ENCODE data around the gene RABEPK. TPM values are rescaled to one million over a fixed set of nuclear protein-coding genes. Genes with fewer than 3 reads are reported as not detected.

The RABEPK gene
- total and polyA plus RNA-seq, 4 donors: 12.7 to 23.9 (median 20.6) TPM

DNA sequence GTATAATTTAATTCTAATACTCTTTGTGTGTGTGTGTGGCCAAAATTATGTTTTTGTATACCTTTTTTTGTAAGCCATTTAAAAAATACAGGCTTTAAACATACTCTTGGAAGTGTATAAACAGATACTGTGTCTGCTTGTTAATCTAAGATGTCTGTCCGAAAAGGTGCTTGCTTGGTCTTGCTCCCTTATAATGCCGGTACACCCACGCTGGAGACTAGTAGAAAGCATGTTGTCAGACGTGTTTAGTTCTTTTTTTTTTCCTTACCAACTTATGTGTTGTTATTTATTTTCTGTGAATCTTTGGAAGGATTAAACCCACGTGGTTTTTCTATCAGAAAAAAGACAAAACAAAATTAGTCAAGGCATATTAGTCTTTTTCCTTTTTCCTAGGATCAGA lies 70.7 kb downstream of the RABEPK start:
- DNase-seq (ENCODE audit: low spot score): no peak
- Histone ChIP-seq H3K9ac (ENCODE audit: low read depth in 1 of 2, low read length in 2 of 2) (no peak overlapping the region), H3K4me3 (ENCODE audit: low read depth in 1 of 3, low read length in 3 of 3) (no peak overlapping the region), H3K27me3 (ENCODE audit: control insufficient read depth in 4 of 4, insufficient read depth in 4 of 4, low read length in 3 of 4) (no peaks in the 10 kb centered on the region), H3K9me3 (ENCODE audit: control insufficient read depth in 4 of 4, low read length in 3 of 4) (no peaks in the 10 kb centered on the region), H3K4me1 (ENCODE audit: control insufficient read depth in 4 of 4, insufficient read depth in 4 of 4, low read length in 3 of 4) (peaks cover 1 to 12% (median 9%) of the 10 kb centered on the region in 4 donors), H3K27ac (ENCODE audit: low read depth in 1 of 2, low read length in 2 of 2) (no peak overlapping the region), H3K36me3 (ENCODE audit: control insufficient read depth in 4 of 4, insufficient read depth in 3 of 4, low read depth in 1 of 4, low read length in 3 of 4) (peaks cover 0 to 3% (median 0%) of the 10 kb centered on the region in 4 donors)
- TF ChIP-seq HNF4G (IDR thresholded peaks at IDR 0.05) (no peak), HNF4A (conservative IDR thresholded peaks at IDR 0.05) (no peak), FOXA1 (IDR thresholded peaks at IDR 0.05) (no peak), EGR1 (IDR thresholded peaks at IDR 0.05; ENCODE audit: low read depth in 2 of 2) (no peak), YY1 (IDR thresholded peaks at IDR 0.05) (no peak), RAD21 (IDR thresholded peaks at IDR 0.05) (no peak), SP1 (IDR thresholded peaks at IDR 0.05) (no peak), GABPA (IDR thresholded peaks at IDR 0.05 in 1 of 2, conservative IDR thresholded peaks at IDR 0.05 in 1 of 2) (no peak), JUND (IDR thresholded peaks at IDR 0.05) (no peak), TAF1 (conservative IDR thresholded peaks at IDR 0.05) (no peak)
- TF ChIP-seq, protein P1, sequence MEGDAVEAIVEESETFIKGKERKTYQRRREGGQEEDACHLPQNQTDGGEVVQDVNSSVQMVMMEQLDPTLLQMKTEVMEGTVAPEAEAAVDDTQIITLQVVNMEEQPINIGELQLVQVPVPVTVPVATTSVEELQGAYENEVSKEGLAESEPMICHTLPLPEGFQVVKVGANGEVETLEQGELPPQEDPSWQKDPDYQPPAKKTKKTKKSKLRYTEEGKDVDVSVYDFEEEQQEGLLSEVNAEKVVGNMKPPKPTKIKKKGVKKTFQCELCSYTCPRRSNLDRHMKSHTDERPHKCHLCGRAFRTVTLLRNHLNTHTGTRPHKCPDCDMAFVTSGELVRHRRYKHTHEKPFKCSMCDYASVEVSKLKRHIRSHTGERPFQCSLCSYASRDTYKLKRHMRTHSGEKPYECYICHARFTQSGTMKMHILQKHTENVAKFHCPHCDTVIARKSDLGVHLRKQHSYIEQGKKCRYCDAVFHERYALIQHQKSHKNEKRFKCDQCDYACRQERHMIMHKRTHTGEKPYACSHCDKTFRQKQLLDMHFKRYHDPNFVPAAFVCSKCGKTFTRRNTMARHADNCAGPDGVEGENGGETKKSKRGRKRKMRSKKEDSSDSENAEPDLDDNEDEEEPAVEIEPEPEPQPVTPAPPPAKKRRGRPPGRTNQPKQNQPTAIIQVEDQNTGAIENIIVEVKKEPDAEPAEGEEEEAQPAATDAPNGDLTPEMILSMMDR (IDR thresholded peaks at IDR 0.05; ENCODE audit: low read depth, low read length, missing input control): no peak
- TF ChIP-seq, protein P2, sequence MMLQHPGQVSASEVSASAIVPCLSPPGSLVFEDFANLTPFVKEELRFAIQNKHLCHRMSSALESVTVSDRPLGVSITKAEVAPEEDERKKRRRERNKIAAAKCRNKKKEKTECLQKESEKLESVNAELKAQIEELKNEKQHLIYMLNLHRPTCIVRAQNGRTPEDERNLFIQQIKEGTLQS (IDR thresholded peaks at IDR 0.05): no peak
- WGBS: 89% methylated on average over 5 of the region's 5 CpGs

DNA sequence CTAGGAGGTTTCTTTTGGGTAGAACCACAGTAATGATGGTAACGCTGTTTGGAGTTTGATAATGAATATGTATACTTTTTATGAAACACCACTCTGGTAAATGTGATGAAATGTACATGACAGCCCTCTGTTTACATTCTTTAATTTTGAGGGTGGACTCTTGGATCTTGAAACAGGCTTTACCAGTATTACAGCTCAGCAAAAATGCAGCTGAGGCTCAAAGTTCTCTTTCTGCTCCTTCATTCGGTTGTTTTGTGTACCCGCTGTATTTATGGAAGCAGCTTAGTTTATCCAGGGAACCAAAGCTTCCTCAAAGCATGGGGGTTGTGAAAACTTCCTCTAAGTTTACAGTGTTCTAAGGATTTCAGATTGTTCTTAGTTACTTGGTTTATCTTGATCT lies 72.4 kb downstream of the RABEPK start:
- Histone ChIP-seq H3K27ac (ENCODE audit: low read depth in 1 of 2, low read length in 2 of 2) (peak overlapping the region; percentile 3 to 23), H3K4me3 (ENCODE audit: low read depth in 1 of 3, low read length in 3 of 3) (no peak overlapping the region), H3K4me1 (ENCODE audit: control insufficient read depth in 4 of 4, insufficient read depth in 4 of 4, low read length in 3 of 4) (peaks cover 1 to 18% (median 9%) of the 10 kb centered on the region in 4 donors), H3K9me3 (ENCODE audit: control insufficient read depth in 4 of 4, low read length in 3 of 4) (no peaks in the 10 kb centered on the region), H3K9ac (ENCODE audit: low read depth in 1 of 2, low read length in 2 of 2) (no peak overlapping the region), H3K27me3 (ENCODE audit: control insufficient read depth in 4 of 4, insufficient read depth in 4 of 4, low read length in 3 of 4) (no peaks in the 10 kb centered on the region), H3K36me3 (ENCODE audit: control insufficient read depth in 4 of 4, insufficient read depth in 3 of 4, low read depth in 1 of 4, low read length in 3 of 4) (no peaks in the 10 kb centered on the region)
- WGBS: 20% methylated on average over 3 of the region's 3 CpGs
- DNase-seq (ENCODE audit: low spot score): no peak
- TF ChIP-seq HNF4G (IDR thresholded peaks at IDR 0.05): peak; percentile 75
- peak; percentile 73 for TF ChIP-seq SP1 (IDR thresholded peaks at IDR 0.05)
- TF ChIP-seq TAF1 (conservative IDR thresholded peaks at IDR 0.05): no peak
- TF ChIP-seq, protein P1 (IDR thresholded peaks at IDR 0.05; ENCODE audit: low read depth, low read length, missing input control): no peak
- TF ChIP-seq NR2F2 (IDR thresholded peaks at IDR 0.05): no peak
- TF ChIP-seq JUND (IDR thresholded peaks at IDR 0.05): peak in 1 of 2 donors; percentile 28
- no peak for TF ChIP-seq YY1 (IDR thresholded peaks at IDR 0.05)
- TF ChIP-seq, protein P3, sequence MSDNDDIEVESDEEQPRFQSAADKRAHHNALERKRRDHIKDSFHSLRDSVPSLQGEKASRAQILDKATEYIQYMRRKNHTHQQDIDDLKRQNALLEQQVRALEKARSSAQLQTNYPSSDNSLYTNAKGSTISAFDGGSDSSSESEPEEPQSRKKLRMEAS (IDR thresholded peaks at IDR 0.05): no peak
- peak; percentile 89 for TF ChIP-seq HNF4A (conservative IDR thresholded peaks at IDR 0.05)
- TF ChIP-seq, protein P4, sequence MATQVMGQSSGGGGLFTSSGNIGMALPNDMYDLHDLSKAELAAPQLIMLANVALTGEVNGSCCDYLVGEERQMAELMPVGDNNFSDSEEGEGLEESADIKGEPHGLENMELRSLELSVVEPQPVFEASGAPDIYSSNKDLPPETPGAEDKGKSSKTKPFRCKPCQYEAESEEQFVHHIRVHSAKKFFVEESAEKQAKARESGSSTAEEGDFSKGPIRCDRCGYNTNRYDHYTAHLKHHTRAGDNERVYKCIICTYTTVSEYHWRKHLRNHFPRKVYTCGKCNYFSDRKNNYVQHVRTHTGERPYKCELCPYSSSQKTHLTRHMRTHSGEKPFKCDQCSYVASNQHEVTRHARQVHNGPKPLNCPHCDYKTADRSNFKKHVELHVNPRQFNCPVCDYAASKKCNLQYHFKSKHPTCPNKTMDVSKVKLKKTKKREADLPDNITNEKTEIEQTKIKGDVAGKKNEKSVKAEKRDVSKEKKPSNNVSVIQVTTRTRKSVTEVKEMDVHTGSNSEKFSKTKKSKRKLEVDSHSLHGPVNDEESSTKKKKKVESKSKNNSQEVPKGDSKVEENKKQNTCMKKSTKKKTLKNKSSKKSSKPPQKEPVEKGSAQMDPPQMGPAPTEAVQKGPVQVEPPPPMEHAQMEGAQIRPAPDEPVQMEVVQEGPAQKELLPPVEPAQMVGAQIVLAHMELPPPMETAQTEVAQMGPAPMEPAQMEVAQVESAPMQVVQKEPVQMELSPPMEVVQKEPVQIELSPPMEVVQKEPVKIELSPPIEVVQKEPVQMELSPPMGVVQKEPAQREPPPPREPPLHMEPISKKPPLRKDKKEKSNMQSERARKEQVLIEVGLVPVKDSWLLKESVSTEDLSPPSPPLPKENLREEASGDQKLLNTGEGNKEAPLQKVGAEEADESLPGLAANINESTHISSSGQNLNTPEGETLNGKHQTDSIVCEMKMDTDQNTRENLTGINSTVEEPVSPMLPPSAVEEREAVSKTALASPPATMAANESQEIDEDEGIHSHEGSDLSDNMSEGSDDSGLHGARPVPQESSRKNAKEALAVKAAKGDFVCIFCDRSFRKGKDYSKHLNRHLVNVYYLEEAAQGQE (IDR thresholded peaks at IDR 0.05): no peak
- TF ChIP-seq, protein P2 (IDR thresholded peaks at IDR 0.05): no peak
- TF ChIP-seq RAD21 (IDR thresholded peaks at IDR 0.05): no peak
- no peak for TF ChIP-seq EGR1 (IDR thresholded peaks at IDR 0.05; ENCODE audit: low read depth in 2 of 2)
- TF ChIP-seq, protein P5, sequence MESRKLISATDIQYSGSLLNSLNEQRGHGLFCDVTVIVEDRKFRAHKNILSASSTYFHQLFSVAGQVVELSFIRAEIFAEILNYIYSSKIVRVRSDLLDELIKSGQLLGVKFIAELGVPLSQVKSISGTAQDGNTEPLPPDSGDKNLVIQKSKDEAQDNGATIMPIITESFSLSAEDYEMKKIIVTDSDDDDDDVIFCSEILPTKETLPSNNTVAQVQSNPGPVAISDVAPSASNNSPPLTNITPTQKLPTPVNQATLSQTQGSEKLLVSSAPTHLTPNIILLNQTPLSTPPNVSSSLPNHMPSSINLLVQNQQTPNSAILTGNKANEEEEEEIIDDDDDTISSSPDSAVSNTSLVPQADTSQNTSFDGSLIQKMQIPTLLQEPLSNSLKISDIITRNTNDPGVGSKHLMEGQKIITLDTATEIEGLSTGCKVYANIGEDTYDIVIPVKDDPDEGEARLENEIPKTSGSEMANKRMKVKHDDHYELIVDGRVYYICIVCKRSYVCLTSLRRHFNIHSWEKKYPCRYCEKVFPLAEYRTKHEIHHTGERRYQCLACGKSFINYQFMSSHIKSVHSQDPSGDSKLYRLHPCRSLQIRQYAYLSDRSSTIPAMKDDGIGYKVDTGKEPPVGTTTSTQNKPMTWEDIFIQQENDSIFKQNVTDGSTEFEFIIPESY (IDR thresholded peaks at IDR 0.05): no peak
- peak; percentile 48 for TF ChIP-seq FOXA2 (IDR thresholded peaks at IDR 0.05)
- TF ChIP-seq FOXA1 (IDR thresholded peaks at IDR 0.05): no peak
- TF ChIP-seq RXRA (IDR thresholded peaks at IDR 0.05): peak; percentile 40 to 45
- no peak for TF ChIP-seq GABPA (IDR thresholded peaks at IDR 0.05 in 1 of 2, conservative IDR thresholded peaks at IDR 0.05 in 1 of 2)
